ENCODE measurements around the gene SPATA1.

- TF ChIP-seq CTCF (IDR thresholded peaks at IDR 0.05) (peak in 2 of 6 experiments; percentile 38 to 47), POLR2A (IDR thresholded peaks at IDR 0.05) (no peak)
Observed at GRCh38 chr1:84541679-84542078, 35.5 kb downstream of the SPATA1 start.
